ENCODE results near the gene RNF225. TPM values are rescaled to one million over a fixed set of nuclear protein-coding genes. Genes with fewer than 3 reads are reported as not detected.
A peak's percentile ranks its signal among the peaks of the same experiment; 100 is the strongest.

RNF225 gene
- total RNA-seq, 1 experiment from 2014 or later, result not detected

DNA sequence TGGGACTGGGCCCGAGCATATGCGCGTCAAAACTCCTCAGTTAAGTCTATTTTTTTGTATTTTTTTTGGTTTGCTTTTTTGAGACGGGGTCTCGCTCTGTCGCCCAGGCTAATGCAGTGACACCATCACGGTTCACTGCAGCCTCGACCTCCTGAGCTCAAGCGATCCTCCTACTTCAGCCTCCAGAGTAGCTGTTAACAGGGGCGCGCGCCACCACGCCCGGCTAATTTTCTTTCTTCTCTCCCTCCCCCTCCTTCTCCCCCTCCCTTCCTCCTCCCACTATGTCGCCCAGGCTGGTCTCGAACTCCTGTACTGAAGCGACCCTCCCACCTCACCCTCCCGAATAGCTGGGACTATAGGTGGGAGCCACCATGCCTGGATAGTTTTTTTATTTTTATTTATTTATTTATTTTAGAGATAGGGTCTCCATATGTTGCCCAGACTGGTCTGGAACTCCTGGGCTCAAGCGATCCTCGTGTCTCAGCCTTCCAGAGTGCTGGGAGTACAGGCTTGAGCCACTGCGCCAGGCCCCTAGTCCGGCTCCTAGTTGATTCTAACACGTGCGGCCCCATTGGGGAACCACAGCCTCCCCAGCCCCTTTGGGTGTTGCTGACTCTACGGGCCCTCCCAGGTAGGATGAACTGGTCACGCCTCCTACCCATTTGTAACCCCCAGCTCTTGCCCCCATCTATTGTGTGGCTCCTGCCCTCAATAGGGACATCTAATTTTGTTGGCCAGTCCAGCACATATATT, 13.8 kb upstream of the RNF225 start:
- in situ Hi-C loops (cut with HindIII; ENCODE audit: low pct_unique_long_range_greater_than_20kb, low sequenced_read_pairs), result no loop called here
- no peak for DNase-seq (ENCODE audit: low read depth)

DNA sequence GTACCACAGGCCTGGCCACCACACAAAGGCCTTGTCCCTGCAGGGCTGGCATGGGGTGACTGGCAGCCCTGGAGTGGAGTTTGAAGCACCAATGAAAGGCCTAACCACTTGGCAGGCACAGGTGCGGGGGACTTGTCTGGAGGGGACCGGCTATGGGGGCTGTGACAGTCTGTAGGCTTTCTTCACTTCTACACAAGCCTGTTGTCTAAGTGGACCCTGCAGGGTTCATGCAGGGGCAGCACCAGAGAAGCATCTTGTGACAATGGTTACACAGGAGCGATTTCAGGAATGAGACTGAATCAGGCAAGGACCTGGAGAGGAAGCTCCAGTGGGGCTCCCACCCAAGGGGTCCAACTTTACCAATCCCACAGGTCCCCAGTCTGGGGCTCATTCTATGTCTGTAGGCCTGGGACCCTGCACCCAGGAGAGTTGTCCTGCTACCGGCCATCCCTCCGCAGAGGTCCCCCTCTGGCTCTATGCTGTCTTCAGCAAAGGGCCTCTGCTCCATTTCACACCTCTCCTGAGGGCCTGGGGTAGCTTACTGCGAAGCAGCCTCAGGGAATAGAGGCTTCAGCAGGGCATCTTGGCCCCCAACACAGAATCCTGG, 12.4 kb upstream of the RNF225 start:
- in situ Hi-C loops (cut with HindIII; ENCODE audit: low pct_unique_long_range_greater_than_20kb, low sequenced_read_pairs), result no loop called here

DNA sequence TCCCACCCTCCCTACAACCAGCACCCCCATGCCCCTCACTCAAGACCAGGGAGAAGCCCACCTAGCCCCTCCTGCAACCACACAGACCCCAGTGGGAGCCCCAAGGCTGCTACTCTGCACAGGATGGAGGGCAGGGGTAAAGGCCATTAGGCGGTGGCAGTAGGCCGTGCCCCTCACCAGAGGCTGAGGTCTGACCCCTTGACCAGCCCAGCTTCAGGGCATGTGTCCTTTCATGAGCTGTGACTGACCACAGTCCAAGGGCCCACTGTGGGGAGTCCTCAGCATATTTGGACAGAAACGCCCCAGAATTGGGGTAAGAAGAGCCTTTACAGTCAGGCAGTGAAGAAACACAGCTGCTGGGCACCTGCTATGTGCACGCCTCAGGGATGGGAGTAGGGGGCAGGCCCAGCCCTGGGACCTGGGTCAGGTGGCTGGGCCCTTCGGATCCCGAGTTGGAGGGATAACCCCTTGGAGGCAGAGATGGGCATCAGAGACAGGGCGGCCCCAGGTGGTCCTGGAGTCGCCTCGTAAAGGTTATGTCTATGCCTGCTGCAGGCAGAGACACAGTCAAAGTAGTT, 10.1 kb upstream of the RNF225 start:
- in situ Hi-C loops (cut with HindIII; ENCODE audit: low pct_unique_long_range_greater_than_20kb, low sequenced_read_pairs), result no loop called here
- no peak for DNase-seq (ENCODE audit: low read depth)

More for the DNA sequence above, 12.4 kb upstream of the RNF225 start:
- DNase-seq (ENCODE audit: low read depth), result no peak

- DNase-seq (ENCODE audit: low read depth), result no peak
- in situ Hi-C loops (cut with HindIII; ENCODE audit: low pct_unique_long_range_greater_than_20kb, low sequenced_read_pairs), result no loop called here
These were observed 9.4 kb upstream of the RNF225 start for GRCh38 chr19:58385891-58386575.

GRCh38 chr19:58386576-58387337, 8.7 kb upstream of the RNF225 start, which contains the start of gene RPS5:
Gene RPS5 (plus strand): TSS chr19:58387269. CDS start chr19:58388138, 869 bp downstream.
- in situ Hi-C loops (cut with HindIII; ENCODE audit: low pct_unique_long_range_greater_than_20kb, low sequenced_read_pairs), result no loop called here
- peak; percentile 95 for DNase-seq (ENCODE audit: low read depth)

- no peak for DNase-seq (ENCODE audit: low read depth)
These were observed 7.9 kb upstream of the RNF225 start for GRCh38 chr19:58387338-58388174.

DNA sequence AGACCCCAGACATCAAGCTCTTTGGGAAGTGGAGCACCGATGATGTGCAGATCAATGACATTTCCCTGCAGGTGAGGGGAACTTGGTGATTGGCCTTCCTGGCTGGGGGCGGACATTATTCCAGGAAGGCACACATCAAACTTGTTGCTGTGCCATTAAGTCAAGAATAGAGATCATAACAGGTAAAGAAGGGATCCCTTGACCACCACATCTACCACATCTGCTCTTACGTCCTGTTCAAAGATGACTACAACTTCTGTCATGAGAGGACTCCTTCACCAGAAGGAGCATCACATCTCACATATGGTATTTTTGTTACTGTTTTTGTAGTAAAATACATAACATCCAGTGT, 7.3 kb upstream of the RNF225 start:
- in situ Hi-C loops (cut with HindIII; ENCODE audit: low pct_unique_long_range_greater_than_20kb, low sequenced_read_pairs), result no loop called here
- no peak for DNase-seq (ENCODE audit: low read depth)

More at GRCh38 chr19:58387338-58388174, 7.9 kb upstream of the RNF225 start:
- in situ Hi-C loops (cut with HindIII; ENCODE audit: low pct_unique_long_range_greater_than_20kb, low sequenced_read_pairs), result no loop called here

- no peak for DNase-seq (ENCODE audit: low read depth)
- in situ Hi-C loops (cut with HindIII; ENCODE audit: low pct_unique_long_range_greater_than_20kb, low sequenced_read_pairs), result no loop called here
These were observed 2.3 kb upstream of the RNF225 start for GRCh38 chr19:58392945-58393724.

DNA sequence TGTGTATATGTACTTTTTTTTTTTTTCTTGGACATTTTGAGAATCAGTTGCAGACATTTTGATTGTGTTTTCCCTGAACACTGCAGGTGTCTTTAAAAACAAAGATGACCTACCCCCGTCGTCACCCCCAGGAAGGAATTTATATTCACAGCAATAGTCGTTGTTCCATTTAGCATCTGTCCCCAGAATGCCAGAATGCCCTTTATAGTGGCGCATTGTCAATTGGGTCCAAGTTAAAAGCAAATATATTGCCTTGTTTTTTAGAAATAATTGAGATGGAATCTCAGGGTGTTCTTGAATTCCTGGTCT, 1.8 kb upstream of the RNF225 start:
- in situ Hi-C loops (cut with HindIII; ENCODE audit: low pct_unique_long_range_greater_than_20kb, low sequenced_read_pairs), result no loop called here
- DNase-seq (ENCODE audit: low read depth), result no peak

- in situ Hi-C loops (cut with HindIII; ENCODE audit: low pct_unique_long_range_greater_than_20kb, low sequenced_read_pairs), result no loop called here
- DNase-seq (ENCODE audit: low read depth), result no peak
These were observed 636 bp upstream of the RNF225 start for GRCh38 chr19:58394821-58395219.

DNA sequence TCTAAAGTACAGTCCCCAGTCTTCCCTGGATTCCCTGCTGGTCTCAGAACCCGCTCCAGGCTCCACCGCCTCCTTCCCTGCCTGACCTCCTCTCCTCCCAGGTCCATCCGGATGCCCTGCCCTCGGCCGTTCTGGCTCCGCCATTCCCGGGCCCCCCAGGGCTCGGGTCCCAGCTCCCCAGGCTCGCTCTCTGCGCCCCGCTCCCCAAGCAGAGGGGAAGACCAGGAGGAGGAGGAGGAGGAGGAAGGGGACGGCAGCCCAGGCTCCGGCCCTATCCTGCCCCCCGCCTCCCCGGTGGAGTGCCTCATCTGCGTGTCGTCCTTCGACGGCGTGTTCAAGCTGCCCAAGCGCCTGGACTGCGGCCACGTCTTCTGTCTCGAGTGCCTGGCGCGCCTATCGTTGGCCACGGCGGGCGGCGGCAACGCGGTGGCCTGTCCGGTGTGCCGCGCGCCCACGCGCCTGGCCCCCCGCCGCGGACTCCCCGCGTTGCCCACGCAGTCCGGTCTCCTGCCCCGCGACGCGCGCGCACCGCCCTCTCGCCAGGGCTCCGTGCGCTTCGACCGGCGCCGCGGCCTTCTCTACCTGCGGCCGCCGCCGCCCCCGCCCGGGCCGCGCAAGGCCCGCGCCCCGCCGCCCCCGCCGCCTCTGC, 647 bp downstream of the RNF225 start:
- in situ Hi-C loops (cut with HindIII; ENCODE audit: low pct_unique_long_range_greater_than_20kb, low sequenced_read_pairs), result no loop called here

DNA sequence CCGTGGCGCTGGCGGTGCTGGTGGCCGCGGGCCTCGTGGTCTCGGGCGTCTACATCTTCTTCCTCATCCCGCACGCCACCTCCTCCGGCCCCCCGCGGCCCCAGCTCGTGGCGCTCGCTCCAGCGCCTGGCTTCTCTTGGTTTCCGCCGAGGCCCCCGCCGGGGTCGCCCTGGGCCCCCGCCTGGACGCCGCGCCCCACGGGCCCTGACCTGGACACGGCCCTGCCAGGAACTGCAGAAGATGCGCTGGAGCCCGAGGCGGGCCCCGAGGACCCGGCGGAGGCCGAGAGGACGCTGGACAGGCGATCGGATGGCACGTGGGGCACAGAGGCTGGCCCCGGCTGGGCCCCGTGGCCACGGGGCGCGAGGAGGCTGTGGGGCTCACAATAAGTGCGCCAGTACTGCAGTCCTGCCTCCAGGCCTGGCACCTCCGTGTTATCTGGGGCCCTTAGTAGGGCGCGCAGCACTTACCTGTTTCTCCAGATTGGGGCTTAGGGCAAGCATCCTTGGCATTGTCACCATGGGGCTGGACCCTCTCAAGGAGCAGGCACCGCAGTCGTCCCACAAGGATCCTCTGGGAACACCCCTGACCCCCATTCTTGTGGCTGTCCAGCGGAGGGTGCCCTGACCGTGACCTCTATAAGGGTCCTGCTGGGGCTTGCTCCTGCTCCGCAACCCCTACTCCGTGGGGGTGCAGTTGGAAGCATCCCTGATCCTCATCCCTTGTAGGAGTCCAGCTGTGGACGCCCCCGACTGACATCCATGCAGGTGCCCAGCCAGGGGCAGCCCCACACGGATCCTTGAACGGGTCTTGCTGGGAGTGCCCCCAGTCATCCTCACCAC, 1.5 kb downstream of the RNF225 start:
- in situ Hi-C loops (cut with HindIII; ENCODE audit: low pct_unique_long_range_greater_than_20kb, low sequenced_read_pairs), result no loop called here
- DNase-seq (ENCODE audit: low read depth), result no peak

More for the DNA sequence above, 647 bp downstream of the RNF225 start:
- DNase-seq (ENCODE audit: low read depth), result no peak

GRCh38 chr19:58397533-58398037, 2.1 kb downstream of the RNF225 start:
- no peak for DNase-seq (ENCODE audit: low read depth)
- in situ Hi-C loops (cut with HindIII; ENCODE audit: low pct_unique_long_range_greater_than_20kb, low sequenced_read_pairs), result no loop called here

DNA sequence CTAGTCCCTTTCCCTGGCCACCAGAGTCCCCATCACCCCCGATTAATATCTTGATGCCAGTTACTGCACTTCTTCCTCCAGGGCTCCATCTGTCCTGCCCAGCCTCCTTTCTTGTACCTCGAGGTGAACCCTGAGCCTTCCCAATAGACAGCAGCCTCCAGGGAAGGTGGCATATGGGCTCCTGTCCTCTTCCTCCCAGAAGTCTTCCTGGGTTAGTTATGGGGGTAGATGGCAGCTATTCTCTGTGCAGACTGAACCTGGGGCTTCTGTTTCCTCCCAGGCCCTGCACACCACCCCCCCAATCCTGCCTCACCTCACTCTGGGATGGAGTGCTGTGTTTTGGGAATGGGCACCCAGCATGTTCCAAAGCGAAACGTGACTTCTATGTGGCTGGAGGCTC, 2.6 kb downstream of the RNF225 start:
- in situ Hi-C loops (cut with HindIII; ENCODE audit: low pct_unique_long_range_greater_than_20kb, low sequenced_read_pairs), result no loop called here

DNA sequence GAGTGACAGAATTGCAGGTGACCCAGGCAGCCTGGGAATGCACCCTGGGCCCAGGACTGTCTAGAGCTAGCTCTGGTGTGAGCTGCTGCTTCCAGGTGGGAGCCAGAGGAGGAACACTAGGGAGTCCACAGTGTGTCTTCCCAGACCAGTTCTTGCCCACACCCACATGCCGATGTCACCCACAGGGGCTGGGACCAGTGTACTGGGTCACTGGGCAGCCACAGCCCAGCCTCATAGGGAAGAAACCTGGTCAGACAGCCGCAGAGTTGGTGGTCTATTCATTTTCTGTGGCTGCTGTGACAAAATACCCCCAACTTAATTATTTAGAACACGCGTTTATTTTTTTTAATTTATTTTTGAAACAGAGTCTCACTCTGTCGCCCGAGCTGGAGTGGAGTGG, 3.1 kb downstream of the RNF225 start:
- in situ Hi-C loops (cut with HindIII; ENCODE audit: low pct_unique_long_range_greater_than_20kb, low sequenced_read_pairs), result no loop called here
- DNase-seq (ENCODE audit: low read depth), result no peak

More for the DNA sequence above, 2.6 kb downstream of the RNF225 start:
- DNase-seq (ENCODE audit: low read depth), result no peak

DNA sequence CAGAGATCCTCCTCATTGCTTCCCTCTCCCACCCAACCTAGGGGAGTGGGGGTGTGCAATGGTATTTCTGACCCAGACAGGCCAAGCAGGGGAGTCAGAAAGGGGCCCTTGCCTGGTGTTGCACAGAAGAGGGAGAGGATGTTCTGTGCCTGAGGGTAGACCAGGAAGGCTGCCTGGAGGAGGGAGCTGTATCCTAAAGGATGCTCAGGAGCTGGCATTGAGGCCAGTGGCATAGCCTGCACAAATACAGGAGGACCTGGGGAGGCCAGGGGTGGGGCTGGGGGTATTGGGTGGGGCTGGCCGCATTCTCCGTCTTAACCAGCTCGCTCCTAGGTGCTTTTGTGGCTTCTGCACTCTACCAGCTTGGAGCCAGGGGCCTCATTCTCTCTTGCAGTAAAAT, 4.4 kb downstream of the RNF225 start:
- in situ Hi-C loops (cut with HindIII; ENCODE audit: low pct_unique_long_range_greater_than_20kb, low sequenced_read_pairs), result no loop called here
- DNase-seq (ENCODE audit: low read depth), result no peak
